DMS53 (cell line): Measurements from ENCODE around the gene TMEM11.

Experiments used
- DNase-seq: peaks from one replicate; lab custom pipeline; 2025; lab: John Stamatoyannopoulos, UW

The TMEM11 gene

GRCh38 chr17:21214015-21214776 lies at the start of gene TMEM11:
Gene TMEM11 (minus strand): TSS chr17:21214161. CDS start chr17:21214152, 9 bp downstream.
- peak; percentile 95 for DNase-seq

- no peak for DNase-seq
These were observed 49.4 kb upstream of the TMEM11 start for GRCh38 chr17:21263376-21263775.

GRCh38 chr17:21262259-21262993 lies 48.5 kb upstream of the TMEM11 start:
- no peak for DNase-seq

- DNase-seq: no peak
These were observed 44.6 kb upstream of the TMEM11 start for GRCh38 chr17:21258593-21258992.

- no peak for DNase-seq
These were observed 39.9 kb upstream of the TMEM11 start for GRCh38 chr17:21253646-21254441.

- peak; percentile 88 for DNase-seq
These were observed 39.1 kb upstream of the TMEM11 start, which contains the start of gene NATD1 for GRCh38 chr17:21252796-21253645. Gene NATD1 (minus strand): TSS chr17:21253410. CDS start chr17:21253264, 146 bp downstream.

GRCh38 chr17:21252289-21252795 lies 38.4 kb upstream of the TMEM11 start:
- no peak for DNase-seq

GRCh38 chr17:21251337-21252010 lies 37.5 kb upstream of the TMEM11 start:
- DNase-seq: peak; percentile 6

- no peak for DNase-seq
These were observed 36.9 kb upstream of the TMEM11 start for GRCh38 chr17:21250854-21251253.

GRCh38 chr17:21249920-21250703 lies 36.2 kb upstream of the TMEM11 start:
- DNase-seq: no peak

- DNase-seq: no peak
These were observed 35.3 kb upstream of the TMEM11 start for GRCh38 chr17:21249086-21249795.

- no peak for DNase-seq
These were observed 34.5 kb upstream of the TMEM11 start for GRCh38 chr17:21248500-21248899.

- no peak for DNase-seq
These were observed 33.7 kb upstream of the TMEM11 start for GRCh38 chr17:21247552-21248258.

- DNase-seq: no peak
These were observed 32.7 kb upstream of the TMEM11 start for GRCh38 chr17:21246698-21247097.

GRCh38 chr17:21245639-21246084 lies 31.7 kb upstream of the TMEM11 start:
- DNase-seq: no peak

GRCh38 chr17:21243516-21244303 lies 29.7 kb upstream of the TMEM11 start:
- DNase-seq: no peak

- DNase-seq: no peak
These were observed 29.0 kb upstream of the TMEM11 start for GRCh38 chr17:21242780-21243515.
